Uterus (tissue), 4 donors: ENCODE measurements around the gene CENATAC. TPM values are rescaled to one million over a fixed set of nuclear protein-coding genes. Genes with fewer than 3 reads are reported as not detected.

ENCODE experiments used
- DNase-seq, 2 donors: peaks; one replicate each; pipeline ENCODE4 v3.0.0-alpha.2; 2019 to 2020
- H3K27ac ChIP-seq, 2 donors: fragments of 200-600 bp; sonication (generic); 1 replicate in 1 of 2; 2 replicates in 1 of 2; pipeline ENCODE4 v1.5.1; 2016 to 2018
- H3K27me3 ChIP-seq, 2 donors: fragments of 200-600 bp; sonication (generic); one replicate each; pipeline ENCODE4 v1.5.1; 2018 to 2019; ENCODE audit warnings: control low read depth in 1 of 2
- H3K36me3 ChIP-seq, 2 donors: fragments of 200-600 bp; sonication (generic); one replicate each; pipeline ENCODE4 v1.5.1; 2019; ENCODE audit warnings: control low read depth in 1 of 2
- H3K4me1 ChIP-seq, 2 donors: fragments of 200-600 bp; sonication (generic); one replicate each; pipeline ENCODE4 v1.5.1; 2018 to 2019; ENCODE audit warnings: control low read depth in 1 of 2
- H3K4me3 ChIP-seq, 2 donors: fragments of 200-600 bp; sonication (generic); 1 replicate in 1 of 2; 2 replicates in 1 of 2; pipeline ENCODE4 v1.5.1; 2018 to 2019; ENCODE audit warnings: mild to moderate bottlenecking in 1 of 2
- H3K9me3 ChIP-seq, 2 donors: fragments of 200-600 bp; sonication (generic); one replicate each; pipeline ENCODE4 v1.5.1; 2019; ENCODE audit warnings: control low read depth in 1 of 2
- POLR2A ChIP-seq, 2 donors: fragments of 450-650 bp; IDR thresholded peaks; one replicate each; pipeline ENCODE4 v1.6.1; 2016; ENCODE audit warnings: antibody characterized with exemption in 2 of 2, mild to moderate bottlenecking in 1 of 2, moderate library complexity in 1 of 2
- intact Hi-C: fragments of 100-400 bp; cut with DNase I; formaldehyde crosslinking; loops from one replicate; pipeline ENCODE4 v1.15.1; 2023; ENCODE audit warnings: low total_unique reads
- total RNA-seq, 4 donors: library from RNA; depleted of rRNA in 3 of 4; stranded (reverse); fragments of >200 nt in 3 of 4; gene quantifications; one replicate each; pipeline versions ENCODE4 v1.1.0 to v1.2.4, GENCODE V29; 2014 to 2023
- TF ChIP-seq, protein P1 (sequence below), 4 experiments: fragments of 200-600 bp in 2 of 4; fragments of 450-650 bp in 2 of 4; sonication (generic) in 2 of 4; IDR thresholded peaks; one replicate each; pipeline ENCODE4 v1.5.1; 2016 to 2019; ENCODE audit warnings: antibody characterized with exemption in 4 of 4, mild to moderate bottlenecking in 2 of 4, moderate library complexity in 1 of 4
- donor health status: DM: yes; HTN: yes; CAD: no.

The CENATAC gene
- total RNA-seq, 4 donors from 2014 or later: 19.5 to 88.2 (median 49.7) TPM

DNA sequence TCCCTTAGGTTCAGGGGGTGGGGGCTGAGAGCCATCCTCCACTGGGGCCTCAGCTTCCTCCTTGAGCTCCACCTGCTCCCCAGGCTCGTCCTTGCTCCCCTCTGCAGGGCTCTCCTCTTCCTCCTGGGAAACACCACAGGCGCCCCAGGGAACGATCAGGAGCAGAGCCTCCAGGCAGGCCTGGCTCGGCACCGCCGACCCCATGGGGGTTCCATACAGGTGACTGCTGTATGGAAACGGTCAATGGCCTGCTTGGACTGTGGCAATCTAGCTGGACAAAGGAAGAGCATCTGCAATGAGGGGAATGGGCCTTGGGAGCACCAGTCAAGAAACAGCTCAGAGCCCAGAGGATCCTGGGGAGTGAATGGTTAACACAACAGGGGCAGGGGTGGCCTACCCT is 51.1 kb downstream of the CENATAC start:
- TF ChIP-seq POLR2A (IDR thresholded peaks at IDR 0.05): no peak
- TF ChIP-seq, protein P1, sequence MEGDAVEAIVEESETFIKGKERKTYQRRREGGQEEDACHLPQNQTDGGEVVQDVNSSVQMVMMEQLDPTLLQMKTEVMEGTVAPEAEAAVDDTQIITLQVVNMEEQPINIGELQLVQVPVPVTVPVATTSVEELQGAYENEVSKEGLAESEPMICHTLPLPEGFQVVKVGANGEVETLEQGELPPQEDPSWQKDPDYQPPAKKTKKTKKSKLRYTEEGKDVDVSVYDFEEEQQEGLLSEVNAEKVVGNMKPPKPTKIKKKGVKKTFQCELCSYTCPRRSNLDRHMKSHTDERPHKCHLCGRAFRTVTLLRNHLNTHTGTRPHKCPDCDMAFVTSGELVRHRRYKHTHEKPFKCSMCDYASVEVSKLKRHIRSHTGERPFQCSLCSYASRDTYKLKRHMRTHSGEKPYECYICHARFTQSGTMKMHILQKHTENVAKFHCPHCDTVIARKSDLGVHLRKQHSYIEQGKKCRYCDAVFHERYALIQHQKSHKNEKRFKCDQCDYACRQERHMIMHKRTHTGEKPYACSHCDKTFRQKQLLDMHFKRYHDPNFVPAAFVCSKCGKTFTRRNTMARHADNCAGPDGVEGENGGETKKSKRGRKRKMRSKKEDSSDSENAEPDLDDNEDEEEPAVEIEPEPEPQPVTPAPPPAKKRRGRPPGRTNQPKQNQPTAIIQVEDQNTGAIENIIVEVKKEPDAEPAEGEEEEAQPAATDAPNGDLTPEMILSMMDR (IDR thresholded peaks at IDR 0.05): no peak
- Histone ChIP-seq H3K27ac (no peak overlapping the region), H3K27me3 (no peaks in the 10 kb centered on the region), H3K4me1 (no peaks in the 10 kb centered on the region), H3K4me3 (no peak overlapping the region), H3K36me3 (no peaks in the 10 kb centered on the region), H3K9me3 (no peaks in the 10 kb centered on the region)
- no peak for DNase-seq
- intact Hi-C loops: no loop called here

DNA sequence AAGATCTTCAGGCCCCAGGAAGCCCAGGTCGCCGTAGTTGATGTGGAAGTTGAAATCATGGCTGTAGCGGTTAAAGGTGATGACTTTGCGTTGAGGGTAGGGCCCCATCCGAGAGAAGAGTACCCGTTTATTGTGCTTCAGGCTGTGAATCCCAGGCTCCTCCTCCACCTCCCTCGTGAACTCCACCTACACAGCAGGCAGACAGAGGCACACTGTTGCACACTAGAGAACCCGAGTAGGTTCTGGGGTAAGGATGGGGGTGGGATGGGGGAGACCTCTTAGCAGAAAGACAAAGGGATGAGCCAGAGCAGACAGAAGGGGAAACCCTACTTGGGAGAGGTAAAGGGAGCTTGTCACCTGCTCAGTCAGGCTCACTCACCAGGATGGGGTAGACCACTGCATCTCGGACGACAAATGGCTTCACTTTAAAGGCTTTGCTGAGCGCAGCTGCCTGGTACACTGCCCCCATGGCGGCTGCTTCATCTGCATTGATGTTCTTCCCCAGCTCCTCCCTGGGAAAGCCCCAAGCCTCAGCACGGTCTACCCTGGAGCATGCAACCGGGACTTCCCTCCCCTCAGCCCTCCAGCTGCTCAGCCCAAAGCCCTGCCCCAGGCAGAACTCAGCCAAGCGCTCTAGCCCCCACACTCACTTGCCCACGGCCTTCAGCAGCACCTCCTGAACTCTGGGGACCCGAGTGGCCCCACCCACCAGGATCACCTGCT is 53.7 kb downstream of the CENATAC start:
- intact Hi-C loops: no loop called here
- no peak for DNase-seq
- no peak overlapping the region for H3K4me3 ChIP-seq
- TF ChIP-seq, protein P1 (IDR thresholded peaks at IDR 0.05): no peak
- no peak for TF ChIP-seq POLR2A (IDR thresholded peaks at IDR 0.05)
- peaks cover 4 to 13% of the 10 kb centered on the region in 2 donors for H3K4me1 ChIP-seq
- no peaks in the 10 kb centered on the region for H3K27me3 ChIP-seq
- no peaks in the 10 kb centered on the region for H3K36me3 ChIP-seq
- H3K9me3 ChIP-seq: no peaks in the 10 kb centered on the region
- no peak overlapping the region for H3K27ac ChIP-seq

DNA sequence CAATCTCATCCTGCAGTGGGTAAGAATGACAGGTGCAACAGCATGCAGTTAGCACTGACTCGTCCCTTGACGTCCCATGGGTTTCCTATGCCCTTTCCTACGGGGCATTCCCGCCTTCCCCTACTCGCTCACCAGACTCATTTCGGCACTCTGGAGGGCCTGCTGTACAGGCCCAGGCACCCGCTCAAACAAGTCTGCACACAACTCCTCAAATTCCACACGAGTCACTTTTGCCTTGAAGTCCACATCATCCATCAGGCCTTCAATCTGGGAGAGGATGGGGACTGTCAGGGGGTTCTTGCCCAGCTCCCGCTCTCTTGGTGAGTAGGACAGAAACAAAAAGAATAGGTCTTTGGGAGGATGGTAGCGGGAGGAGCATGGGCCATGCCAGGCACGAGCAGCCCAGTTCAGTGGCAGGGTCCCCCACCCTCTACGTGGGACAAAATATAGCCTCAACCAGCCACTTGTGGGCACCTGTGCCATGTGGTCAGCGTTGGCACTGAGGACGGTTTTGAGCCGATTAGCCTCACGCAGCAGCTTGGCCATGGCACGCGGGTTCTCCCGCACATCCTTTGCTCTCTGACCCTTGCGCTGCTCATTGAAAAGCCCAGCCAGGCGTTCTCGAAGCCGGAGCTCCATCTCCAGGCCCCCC is 54.4 kb downstream of the CENATAC start:
- DNase-seq: no peak
- H3K27ac ChIP-seq: no peak overlapping the region
- no peaks in the 10 kb centered on the region for H3K9me3 ChIP-seq
- peaks cover 4 to 13% of the 10 kb centered on the region in 2 donors for H3K4me1 ChIP-seq
- TF ChIP-seq, protein P1 (IDR thresholded peaks at IDR 0.05): no peak
- no peak for TF ChIP-seq POLR2A (IDR thresholded peaks at IDR 0.05)
- no peaks in the 10 kb centered on the region for H3K36me3 ChIP-seq
- H3K4me3 ChIP-seq: no peak overlapping the region
- no peaks in the 10 kb centered on the region for H3K27me3 ChIP-seq
- intact Hi-C loops: no loop called here

DNA sequence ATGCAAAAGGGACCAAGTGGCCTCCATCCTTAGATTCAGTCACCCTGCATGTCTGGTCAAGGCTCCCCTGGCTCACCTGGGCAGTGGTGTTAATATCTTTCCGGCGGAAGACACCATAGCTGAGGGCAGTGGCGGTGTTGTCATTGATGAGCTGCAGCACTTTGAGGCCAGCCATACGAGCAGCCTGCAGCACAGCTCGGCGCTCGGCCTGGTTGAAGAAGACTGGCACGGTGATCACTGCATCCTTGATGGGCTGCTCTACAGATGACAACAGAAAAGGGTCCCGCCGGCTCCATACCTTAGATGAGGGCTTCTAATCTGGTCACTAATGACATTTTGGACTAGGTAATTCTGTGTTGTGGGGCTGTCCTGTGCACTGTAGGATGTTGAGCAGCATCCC is 56.5 kb downstream of the CENATAC start:
- H3K4me1 ChIP-seq: peaks cover 4 to 18% of the 10 kb centered on the region in 2 donors
- no peak overlapping the region for H3K27ac ChIP-seq
- no peak for TF ChIP-seq POLR2A (IDR thresholded peaks at IDR 0.05)
- TF ChIP-seq, protein P1 (IDR thresholded peaks at IDR 0.05): no peak
- no peak overlapping the region for H3K4me3 ChIP-seq
- no peaks in the 10 kb centered on the region for H3K27me3 ChIP-seq
- no peak for DNase-seq
- H3K9me3 ChIP-seq: no peaks in the 10 kb centered on the region
- intact Hi-C loops: no loop called here
- H3K36me3 ChIP-seq: no peaks in the 10 kb centered on the region

DNA sequence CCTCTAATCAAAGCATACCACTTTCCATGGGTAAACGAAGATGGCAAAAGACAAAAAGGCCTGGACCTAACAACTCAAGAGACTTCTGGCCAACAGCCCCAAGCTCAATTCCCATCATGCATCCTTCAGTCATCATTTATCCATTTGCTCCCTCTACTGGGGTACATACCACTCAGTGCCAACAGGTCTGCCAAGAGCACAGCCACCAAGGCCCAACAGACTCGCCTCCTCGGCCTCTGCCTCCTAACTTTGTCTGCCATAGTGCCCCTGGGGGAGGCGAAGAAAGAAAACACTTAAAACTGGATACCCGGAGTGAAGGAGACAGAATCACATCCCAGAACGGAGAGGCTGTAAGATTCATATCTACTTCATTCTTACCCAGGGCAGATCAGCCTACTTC is 58.0 kb downstream of the CENATAC start:
- intact Hi-C loops: no loop called here
- Histone ChIP-seq H3K27ac (peak overlapping the region in 1 of 2 donors; percentile 66), H3K36me3 (no peaks in the 10 kb centered on the region), H3K4me1 (peaks cover 4 to 18% of the 10 kb centered on the region in 2 donors), H3K9me3 (no peaks in the 10 kb centered on the region), H3K27me3 (no peaks in the 10 kb centered on the region), H3K4me3 (peak overlapping the region; percentile 61 to 86)
- TF ChIP-seq, protein P1 (IDR thresholded peaks at IDR 0.05): no peak
- no peak for TF ChIP-seq POLR2A (IDR thresholded peaks at IDR 0.05)
- DNase-seq: no peak
